ENCODE measurements around the gene GLS2. TPM values are rescaled to one million over a fixed set of nuclear protein-coding genes. Genes with fewer than 3 reads are reported as not detected.

The GLS2 gene
- total RNA-seq, 1 donor from 2014 or later, result 6.1 TPM

- FAIRE-seq (no peak), DNase-seq (ENCODE audit: low read depth) (peak; percentile 80)
These were observed 19.6 kb downstream of the GLS2 start, which contains the start of gene SPRYD4 for GRCh38 chr12:56468216-56469006. Gene SPRYD4, plus strand, starts transcription at chr12:56468578. Its CDS starts 14 bp downstream, at chr12:56468592.

GRCh38 chr12:56462565-56462964, 25.4 kb downstream of the GLS2 start:
- no peak for FAIRE-seq
- H3K36me3 ChIP-seq (ENCODE audit: control insufficient read depth, insufficient read depth, low read length), result no peaks in the 10 kb centered on the region
- no peak for DNase-seq (ENCODE audit: low read depth)
- no peak overlapping the region for H3K4me3 ChIP-seq (ENCODE audit: low read depth, low read length)
- H3K27me3 ChIP-seq (ENCODE audit: control insufficient read depth, insufficient read depth, low read length), result no peaks in the 10 kb centered on the region
- no peak for TF ChIP-seq CTCF (IDR thresholded peaks at IDR 0.05; ENCODE audit: insufficient read depth, low read length, severe bottlenecking)

More at GRCh38 chr12:56468216-56469006, 19.6 kb downstream of the GLS2 start, which contains the start of gene SPRYD4:
- peak; percentile 31 for TF ChIP-seq CTCF (IDR thresholded peaks at IDR 0.05; ENCODE audit: insufficient read depth, low read length, severe bottlenecking)
- H3K36me3 ChIP-seq (ENCODE audit: control insufficient read depth, insufficient read depth, low read length), result peaks cover 6% of the 10 kb centered on the region
- peak within 1 kb of the TSS; percentile 75 for H3K4me3 ChIP-seq (ENCODE audit: low read depth, low read length)
- H3K27me3 ChIP-seq (ENCODE audit: control insufficient read depth, insufficient read depth, low read length), result no peaks in the 10 kb centered on the region

GRCh38 chr12:56461235-56462159, 26.5 kb downstream of the GLS2 start:
- DNase-seq (ENCODE audit: low read depth) (peak; percentile 54), FAIRE-seq (no peak)
- H3K4me3 ChIP-seq (ENCODE audit: low read depth, low read length), result no peak overlapping the region
- H3K36me3 ChIP-seq (ENCODE audit: control insufficient read depth, insufficient read depth, low read length), result no peaks in the 10 kb centered on the region
- no peaks in the 10 kb centered on the region for H3K27me3 ChIP-seq (ENCODE audit: control insufficient read depth, insufficient read depth, low read length)
- no peak for TF ChIP-seq CTCF (IDR thresholded peaks at IDR 0.05; ENCODE audit: insufficient read depth, low read length, severe bottlenecking)

- Histone ChIP-seq H3K27me3 (ENCODE audit: control insufficient read depth, insufficient read depth, low read length) (no peaks in the 10 kb centered on the region), H3K4me3 (ENCODE audit: low read depth, low read length) (no peak overlapping the region), H3K36me3 (ENCODE audit: control insufficient read depth, insufficient read depth, low read length) (no peaks in the 10 kb centered on the region)
- no peak for DNase-seq (ENCODE audit: low read depth)
- no peak for TF ChIP-seq CTCF (IDR thresholded peaks at IDR 0.05; ENCODE audit: insufficient read depth, low read length, severe bottlenecking)
- no peak for FAIRE-seq
These were observed 30.1 kb downstream of the GLS2 start for GRCh38 chr12:56457817-56458216.

- no peaks in the 10 kb centered on the region for H3K27me3 ChIP-seq (ENCODE audit: control insufficient read depth, insufficient read depth, low read length)
- DNase-seq (ENCODE audit: low read depth) (no peak), FAIRE-seq (no peak)
- TF ChIP-seq CTCF (IDR thresholded peaks at IDR 0.05; ENCODE audit: insufficient read depth, low read length, severe bottlenecking), result no peak
- H3K4me3 ChIP-seq (ENCODE audit: low read depth, low read length), result no peak within 1 kb of the TSS
- H3K36me3 ChIP-seq (ENCODE audit: control insufficient read depth, insufficient read depth, low read length), result no peaks in the 10 kb centered on the region
These were observed 33.4 kb downstream of the GLS2 start, which contains the start of gene MIP for GRCh38 chr12:56454557-56454956. Gene MIP, minus strand, starts transcription at chr12:56454657. Its CDS starts 44 bp downstream, at chr12:56454613.
